GM18498 (cell line): ENCODE measurements around the gene ERMARD.
"Not testable (repeated sequence)": the region's sequence is repeated elsewhere in the genome, so short reads cannot be mapped to it uniquely, and the experiment has no call there.

Experiments
- ATAC-seq: cut with Tn5 transposase; IDR thresholded peaks from one replicate; pipeline ENCODE4 v1.9.1; 2021; ENCODE audit warnings: mild to moderate bottlenecking, moderate library complexity; ENCODE audit not compliant: unreplicated experiment

Gene ERMARD

GRCh38 chr6:169738204-169738975 is 13.0 kb upstream of the ERMARD start:
- ATAC-seq, result no peak

DNA sequence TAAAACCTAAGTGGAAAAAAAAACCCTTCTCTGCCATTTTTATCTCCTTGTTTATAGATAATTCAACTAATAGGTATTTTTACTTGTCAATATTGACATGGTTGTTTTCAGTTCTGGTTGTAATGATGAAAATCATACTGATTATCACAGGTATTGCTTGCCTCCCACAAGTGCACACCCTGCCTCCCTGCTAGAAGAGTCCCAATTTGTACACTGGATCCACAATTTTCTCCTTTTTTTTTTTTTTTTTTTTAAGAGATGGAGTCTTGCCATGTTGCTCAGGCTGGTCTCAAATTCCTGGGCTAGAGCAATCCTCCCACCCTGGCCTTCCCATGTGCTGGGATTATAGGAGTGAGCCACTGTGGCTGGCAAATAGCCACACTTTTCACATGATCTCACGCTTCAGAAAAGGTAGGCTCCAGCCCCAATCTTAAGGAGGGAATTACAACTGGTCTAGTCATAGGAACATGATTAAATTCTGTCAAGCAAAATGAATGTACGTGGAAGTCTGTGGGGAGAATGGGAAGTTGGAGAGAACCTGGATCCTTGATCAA is 12.4 kb upstream of the ERMARD start:
- ATAC-seq, result no peak

- no peak for ATAC-seq
Observed at GRCh38 chr6:169741344-169741743, 10.1 kb upstream of the ERMARD start.

GRCh38 chr6:169745405-169745804 is 6.0 kb upstream of the ERMARD start:
- ATAC-seq, result no peak

- no peak for ATAC-seq
Observed at GRCh38 chr6:169746556-169746955, 4.9 kb upstream of the ERMARD start.

GRCh38 chr6:169752074-169752623 is 727 bp downstream of the ERMARD start:
- ATAC-seq, result no peak

GRCh38 chr6:169755162-169755561 is 3.7 kb downstream of the ERMARD start:
- ATAC-seq, result no peak

DNA sequence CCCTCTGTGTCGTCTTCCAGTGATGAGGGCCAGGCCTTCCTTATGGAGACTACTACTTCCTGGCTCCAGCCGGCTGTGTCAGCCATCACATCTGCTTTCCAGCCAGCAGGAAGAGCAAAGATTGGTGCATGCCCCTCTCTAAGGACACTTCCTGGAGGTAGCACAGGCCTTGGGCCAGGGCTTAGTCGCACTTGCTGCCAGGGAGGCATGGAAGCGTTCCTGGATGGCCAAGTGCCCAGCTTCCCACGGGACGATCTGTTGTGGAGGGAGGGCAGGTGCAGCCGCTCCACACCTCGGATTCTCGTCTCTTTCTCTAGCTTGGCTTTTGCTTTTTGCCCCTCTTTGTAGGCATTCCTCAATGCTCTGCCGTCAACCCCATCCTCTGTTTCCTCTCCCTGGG is 11.9 kb downstream of the ERMARD start:
- ATAC-seq, result no peak

- no peak for ATAC-seq
Observed at GRCh38 chr6:169763881-169764280, 12.5 kb downstream of the ERMARD start.

DNA sequence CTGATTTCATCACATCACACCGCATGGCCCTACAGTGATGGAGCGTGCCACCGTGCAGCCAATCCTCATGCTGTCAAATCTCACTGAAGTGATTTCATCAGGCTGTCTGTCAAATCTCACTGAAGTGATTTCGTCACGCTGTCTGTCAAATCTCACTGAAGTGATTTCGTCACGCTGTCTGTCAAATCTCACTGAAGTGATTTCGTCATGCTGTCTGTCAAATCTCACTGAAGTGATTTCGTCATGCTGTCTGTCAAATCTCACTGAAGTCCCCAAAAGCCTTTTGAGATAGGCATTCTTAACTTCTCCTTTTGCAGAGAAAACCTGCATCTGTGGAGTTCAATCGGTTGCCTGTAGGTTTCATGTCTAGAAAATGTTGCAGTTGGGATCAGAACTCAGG is 14.4 kb downstream of the ERMARD start:
- ATAC-seq, result not testable (repeated sequence)

DNA sequence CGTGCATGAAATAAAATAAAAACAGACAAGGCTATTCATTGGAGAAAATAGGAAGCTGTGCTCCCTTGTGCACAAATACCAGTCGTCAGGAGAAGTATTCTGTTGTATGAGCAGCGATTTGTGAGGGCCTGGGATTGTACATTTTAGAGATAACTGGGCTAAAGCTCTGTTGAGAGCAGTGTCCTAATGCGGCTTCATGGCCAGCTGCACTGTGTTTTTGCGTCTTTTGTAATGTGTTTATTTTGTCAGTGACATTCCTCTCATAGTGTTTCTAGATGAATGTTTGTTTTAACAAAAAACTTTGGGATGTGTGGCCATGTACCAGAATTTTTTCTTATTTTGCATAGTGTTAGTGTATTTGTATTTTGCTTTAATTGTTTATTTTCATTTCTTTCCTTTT is 14.8 kb downstream of the ERMARD start:
- no peak for ATAC-seq

- no peak for ATAC-seq
Observed at GRCh38 chr6:169766921-169767736, 15.7 kb downstream of the ERMARD start.

DNA sequence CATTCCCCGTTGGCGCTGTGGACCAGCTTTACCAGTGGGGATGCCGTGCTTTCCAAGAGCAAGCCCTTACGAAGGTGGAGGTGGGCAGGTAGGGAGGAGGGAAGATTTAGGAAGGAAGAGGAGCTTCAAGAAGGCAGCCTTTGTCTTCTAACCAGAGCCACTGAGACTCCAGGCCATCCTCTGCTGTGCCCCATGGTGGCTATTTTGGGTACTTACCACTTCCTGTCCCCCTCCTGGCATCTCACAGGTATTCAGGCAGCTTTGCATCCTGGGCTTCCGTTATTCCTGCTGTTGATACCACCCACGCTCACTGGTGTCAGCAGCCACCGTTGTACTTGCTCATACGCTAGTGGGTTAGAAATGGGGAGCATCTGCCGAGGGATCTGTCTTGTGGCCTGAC is 22.9 kb downstream of the ERMARD start:
- no peak for ATAC-seq

GRCh38 chr6:169775321-169775720 is 23.9 kb downstream of the ERMARD start:
- no peak for ATAC-seq

GRCh38 chr6:169776379-169776778 is 25.0 kb downstream of the ERMARD start:
- ATAC-seq, result no peak

DNA sequence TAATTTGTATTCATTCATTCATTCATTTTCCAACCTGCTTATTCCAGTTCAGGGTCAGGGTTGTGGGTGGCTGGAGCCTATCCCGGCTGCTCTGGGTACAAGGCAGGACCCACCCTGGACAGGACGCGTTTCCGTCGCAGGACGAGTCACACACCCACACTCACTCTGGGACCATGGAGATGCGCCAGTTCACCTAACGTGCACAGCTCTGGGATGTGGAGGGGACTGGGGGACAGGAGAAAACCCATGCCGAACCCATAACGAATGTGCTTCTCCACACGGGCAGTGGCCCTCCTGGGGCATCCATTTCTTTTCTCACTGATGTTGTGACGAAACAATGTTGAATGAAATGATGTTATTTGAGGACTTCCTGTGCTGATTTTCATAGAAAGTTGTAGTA is 26.5 kb downstream of the ERMARD start:
- no peak for ATAC-seq

- no peak for ATAC-seq
Observed at GRCh38 chr6:169778646-169779045, 27.2 kb downstream of the ERMARD start.

- no peak for ATAC-seq
Observed at GRCh38 chr6:169779092-169779815, 27.8 kb downstream of the ERMARD start.

DNA sequence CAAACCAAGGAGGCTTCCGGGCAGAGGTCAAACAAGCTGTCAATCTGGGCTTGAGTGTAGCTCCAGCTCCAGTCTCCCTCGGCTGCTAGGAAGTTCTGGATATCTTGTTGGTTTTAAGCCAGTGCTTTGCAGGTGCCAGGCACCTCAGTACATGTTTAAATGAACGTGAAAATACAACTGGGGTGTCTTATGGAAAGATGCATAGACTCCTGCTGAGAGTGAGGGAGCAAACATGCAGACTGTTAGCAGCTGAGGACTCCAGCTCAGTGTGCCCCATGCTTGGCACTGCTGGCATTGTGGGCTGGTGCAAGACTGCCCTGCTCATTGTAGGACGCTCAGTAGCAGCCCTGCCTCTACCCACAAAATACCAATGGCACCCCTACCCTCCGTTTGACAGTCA is 28.5 kb downstream of the ERMARD start:
- no peak for ATAC-seq

- ATAC-seq, result no peak
Observed at GRCh38 chr6:169780571-169781091, 29.2 kb downstream of the ERMARD start.

- ATAC-seq, result no peak
Observed at GRCh38 chr6:169782966-169783365, 31.5 kb downstream of the ERMARD start.
